ENCODE measurements around the gene ZNF473. TPM values are rescaled to one million over a fixed set of nuclear protein-coding genes. Genes with fewer than 3 reads are reported as not detected.

The ZNF473 gene
- total RNA-seq, 1 donor from 2014 or later = 9.7 TPM

GRCh38 chr19:50036908-50037307 is 11.1 kb downstream of the ZNF473 start:
- Histone ChIP-seq H3K27ac (no peak overlapping the region), H2AFZ (replicated peaks) (no peak overlapping the region), H3F3A (ENCODE audit: low read depth) (no peaks in the 10 kb centered on the region), H3K79me2 (ENCODE audit: low read depth) (no peaks in the 10 kb centered on the region), H3K9me3 (ENCODE audit: low read depth) (no peaks in the 10 kb centered on the region), H4K20me1 (ENCODE audit: low read depth) (no peaks in the 10 kb centered on the region), H3K9ac (no peak overlapping the region), H3K4me2 (no peak overlapping the region), H3K4me1 (no peaks in the 10 kb centered on the region), H3K27me3 (no peaks in the 10 kb centered on the region), H3K4me3 (no peak overlapping the region), H3K36me3 (no peaks in the 10 kb centered on the region)
- Mint-ChIP-seq H3K4me3 (no peak overlapping the region), H3K27me3 (ENCODE audit: insufficient read depth, low read depth) (peaks cover 3% of the 10 kb centered on the region), H3K9me3 (no peaks in the 10 kb centered on the region), H3K27ac (no peak overlapping the region), H3K36me3 (peaks cover 63% of the 10 kb centered on the region), H3K4me1 (no peaks in the 10 kb centered on the region)
- DNase-seq (ENCODE audit: low spot score) = no peak
- TF ChIP-seq CTCF (IDR thresholded peaks at IDR 0.05) (no peak), EZH2phosphoT487 (IDR thresholded peaks at IDR 0.05) (no peak), EZH2 (IDR thresholded peaks at IDR 0.05) (no peak)

GRCh38 chr19:50039968-50040367 is 14.2 kb downstream of the ZNF473 start:
- Mint-ChIP-seq H3K4me1 (no peaks in the 10 kb centered on the region), H3K36me3 (peaks cover 65% of the 10 kb centered on the region), H3K9me3 (peaks cover 21% of the 10 kb centered on the region), H3K27ac (no peak overlapping the region), H3K27me3 (ENCODE audit: insufficient read depth, low read depth) (peaks cover 7% of the 10 kb centered on the region), H3K4me3 (no peak overlapping the region)
- TF ChIP-seq EZH2 (IDR thresholded peaks at IDR 0.05) (no peak), EZH2phosphoT487 (IDR thresholded peaks at IDR 0.05) (no peak), CTCF (IDR thresholded peaks at IDR 0.05) (no peak)
- H3K9ac ChIP-seq = no peak overlapping the region
- no peak overlapping the region for H2AFZ ChIP-seq (replicated peaks)
- peaks cover 20% of the 10 kb centered on the region for H3K36me3 ChIP-seq
- H3K9me3 ChIP-seq (ENCODE audit: low read depth) = peaks cover 11% of the 10 kb centered on the region
- DNase-seq (ENCODE audit: low spot score) = no peak
- no peaks in the 10 kb centered on the region for H3K27me3 ChIP-seq
- H3F3A ChIP-seq (ENCODE audit: low read depth) = no peaks in the 10 kb centered on the region
- H3K79me2 ChIP-seq (ENCODE audit: low read depth) = no peaks in the 10 kb centered on the region
- H3K4me1 ChIP-seq = no peaks in the 10 kb centered on the region
- no peak overlapping the region for H3K27ac ChIP-seq
- no peak overlapping the region for H3K4me2 ChIP-seq
- H3K4me3 ChIP-seq = no peak overlapping the region
- no peaks in the 10 kb centered on the region for H4K20me1 ChIP-seq (ENCODE audit: low read depth)

GRCh38 chr19:50040967-50041366 is 15.2 kb downstream of the ZNF473 start:
- Histone ChIP-seq H3K79me2 (ENCODE audit: low read depth) (no peaks in the 10 kb centered on the region), H3K27ac (no peak overlapping the region), H3K36me3 (peaks cover 30% of the 10 kb centered on the region), H2AFZ (replicated peaks) (no peak overlapping the region), H3K4me1 (no peaks in the 10 kb centered on the region), H3K9ac (no peak overlapping the region), H3K9me3 (ENCODE audit: low read depth) (peaks cover 21% of the 10 kb centered on the region), H4K20me1 (ENCODE audit: low read depth) (no peaks in the 10 kb centered on the region), H3K4me2 (no peak overlapping the region), H3F3A (ENCODE audit: low read depth) (no peaks in the 10 kb centered on the region), H3K27me3 (no peaks in the 10 kb centered on the region), H3K4me3 (no peak overlapping the region)
- no peak for DNase-seq (ENCODE audit: low spot score)
- TF ChIP-seq EZH2phosphoT487 (IDR thresholded peaks at IDR 0.05) = no peak
- no peak for TF ChIP-seq CTCF (IDR thresholded peaks at IDR 0.05)
- no peak for TF ChIP-seq EZH2 (IDR thresholded peaks at IDR 0.05)
- Mint-ChIP-seq H3K27me3 (ENCODE audit: insufficient read depth, low read depth) (peaks cover 7% of the 10 kb centered on the region), H3K4me1 (no peaks in the 10 kb centered on the region), H3K36me3 (peaks cover 67% of the 10 kb centered on the region), H3K4me3 (no peak overlapping the region), H3K27ac (no peak overlapping the region), H3K9me3 (peaks cover 31% of the 10 kb centered on the region)
